Measurements from ENCODE around the gene TOX2.

GRCh38 chr20:44093249-44093582, 178.6 kb downstream of the TOX2 start:
- TF ChIP-seq CTCF (IDR thresholded peaks at IDR 0.05): no peak
- no peak for TF ChIP-seq POLR2AphosphoS5 (IDR thresholded peaks at IDR 0.05)
- no peak for TF ChIP-seq EP300 (IDR thresholded peaks at IDR 0.05)
- TF ChIP-seq POLR2A (IDR thresholded peaks at IDR 0.05): no peak
